WTC11 (cell line): ENCODE data around the gene ZNF423. TPM values are rescaled to one million over a fixed set of nuclear protein-coding genes. Genes with fewer than 3 reads are reported as not detected.

Experiments
- ATAC-seq: fragments of 200-7000 bp; cut with Tn5 transposase; 2 replicates; pipeline ENCODE4 v1.10.0; 2021; ENCODE audit warnings: mild to moderate bottlenecking, moderate library complexity
- CTCF ChIA-PET: fragments of 300-600 bp; sonication (Branson Sonifier 250); formaldehyde crosslinking; loops from one replicate; lab custom pipeline; 2021; ENCODE audit warnings: antibody characterized with exemption; lab: Charles Lee
- POLR2A ChIA-PET: fragments of 350-600 bp; sonication (Branson Sonifier 250); formaldehyde crosslinking; loops from one replicate; lab custom pipeline; 2021; ENCODE audit warnings: antibody characterized with exemption; lab: Charles Lee
- DNase-seq: peaks from one replicate; pipeline ENCODE4 v3.0.0; 2021; ENCODE audit warnings: low spot score
- H3K27ac Mint-ChIP-seq: 2 replicates; pipeline ENCODE4 v1.8.0; 2021; ENCODE audit warnings: mixed read lengths
- H3K27me3 Mint-ChIP-seq: 2 replicates; pipeline ENCODE4 v1.8.0; 2021; ENCODE audit warnings: low read depth, mild to moderate bottlenecking, moderate library complexity, mixed read lengths
- H3K36me3 Mint-ChIP-seq: 2 replicates; pipeline ENCODE4 v1.8.0; 2021; ENCODE audit warnings: mixed read lengths
- H3K4me1 Mint-ChIP-seq: 2 replicates; pipeline ENCODE4 v1.8.0; 2022; ENCODE audit warnings: mixed read lengths
- H3K4me3 Mint-ChIP-seq: 2 replicates; pipeline ENCODE4 v1.8.0; 2021; ENCODE audit warnings: mild to moderate bottlenecking, moderate library complexity, mixed read lengths
- H3K9me3 Mint-ChIP-seq: 2 replicates; pipeline ENCODE4 v1.8.0; 2021; ENCODE audit warnings: mixed read lengths
- ATF2 ChIP-seq: sonication (generic); formaldehyde crosslinking; IDR thresholded peaks from 2 replicates; pipeline ENCODE4 v1.8.1; 2022; ENCODE audit warnings: low read depth, missing genetic modification reagents, borderline replicate concordance
- ATF6 ChIP-seq: sonication (generic); formaldehyde crosslinking; IDR thresholded peaks from 2 replicates; pipeline ENCODE4 v1.8.1; 2023; ENCODE audit warnings: mild to moderate bottlenecking, missing genetic modification reagents
- CTCF ChIP-seq: fragments of 200-600 bp; IDR thresholded peaks from 2 replicates; pipeline ENCODE4 v1.8.0; 2022; ENCODE audit warnings: antibody characterized with exemption
- EMX1 ChIP-seq: fragments of 250-450 bp; sonication (Bioruptor Pico); IDR thresholded peaks from 2 replicates; pipeline ENCODE4 v1.8.0; 2021; ENCODE audit warnings: mild to moderate bottlenecking
- ETV6 ChIP-seq: sonication (generic); formaldehyde crosslinking; IDR thresholded peaks from 2 replicates; pipeline ENCODE4 v1.8.1; 2022; ENCODE audit warnings: mild to moderate bottlenecking, missing genetic modification reagents
- FOXP1 ChIP-seq: sonication (generic); formaldehyde crosslinking; IDR thresholded peaks from 2 replicates; pipeline ENCODE4 v1.8.0; 2022; ENCODE audit warnings: missing genetic modification reagents, mild to moderate bottlenecking, moderate library complexity, borderline replicate concordance
- NFATC4 ChIP-seq: fragments of 250-450 bp; sonication (Bioruptor Pico); IDR thresholded peaks from 2 replicates; pipeline ENCODE4 v1.9.0; 2021; ENCODE audit warnings: mild to moderate bottlenecking
- NR3C1 ChIP-seq: sonication (generic); formaldehyde crosslinking; conservative IDR thresholded peaks from 2 replicates; pipeline ENCODE4 v1.8.1; 2023; ENCODE audit warnings: low read depth, mild to moderate bottlenecking, missing genetic modification reagents
- PRDM15 ChIP-seq: sonication (generic); formaldehyde crosslinking; IDR thresholded peaks from 2 replicates; pipeline ENCODE4 v1.8.0; 2022; ENCODE audit warnings: missing genetic modification reagents
- TCF7 ChIP-seq: sonication (generic); formaldehyde crosslinking; IDR thresholded peaks from 2 replicates; pipeline ENCODE4 v1.8.0; 2022; ENCODE audit warnings: mild to moderate bottlenecking, low read depth, missing genetic modification reagents, moderate library complexity
- USF1 ChIP-seq: sonication (generic); formaldehyde crosslinking; IDR thresholded peaks from 2 replicates; pipeline ENCODE4 v1.8.0; 2022; ENCODE audit warnings: mild to moderate bottlenecking, missing genetic modification reagents
- ZMAT4 ChIP-seq: fragments of 250-450 bp; sonication (Bioruptor Pico); IDR thresholded peaks from 2 replicates; pipeline ENCODE4 v1.9.0; 2021; ENCODE audit warnings: mild to moderate bottlenecking
- ZNF121 ChIP-seq: sonication (generic); formaldehyde crosslinking; IDR thresholded peaks from 2 replicates; pipeline ENCODE4 v1.8.0; 2023; ENCODE audit warnings: missing genetic modification reagents
- ZNF219 ChIP-seq: sonication (generic); formaldehyde crosslinking; IDR thresholded peaks from 2 replicates; pipeline ENCODE4 v1.8.0; 2023; ENCODE audit warnings: missing genetic modification reagents, mild to moderate bottlenecking, borderline replicate concordance
- ZNF317 ChIP-seq: sonication (generic); formaldehyde crosslinking; IDR thresholded peaks from 2 replicates; pipeline ENCODE4 v1.8.1; 2023; ENCODE audit warnings: low read depth, mild to moderate bottlenecking, moderate library complexity, missing genetic modification reagents, borderline replicate concordance
- ZNF423 ChIP-seq: fragments of 250-450 bp; sonication (Bioruptor Pico); IDR thresholded peaks from 2 replicates; pipeline ENCODE4 v2.1.2; 2022; ENCODE audit warnings: mild to moderate bottlenecking, moderate library complexity
- ZNF671 ChIP-seq: fragments of 250-450 bp; sonication (Bioruptor Pico); IDR thresholded peaks from 2 replicates; pipeline ENCODE4 v1.8.0; 2021; ENCODE audit warnings: mild to moderate bottlenecking
- total RNA-seq: library from RNA; stranded (reverse); gene quantifications from 3 replicates; pipeline ENCODE4 v1.2.3, GENCODE V29; 2021

The ZNF423 gene
- total RNA-seq, 1 experiment from 2014 or later: 38.8 TPM

GRCh38 chr16:49832177-49832576, 23.7 kb downstream of the ZNF423 start:
- H3K4me3 Mint-ChIP-seq: no peak overlapping the region
- DNase-seq: no peak
- no peak for ATAC-seq
- no peak overlapping the region for H3K27ac Mint-ChIP-seq
- TF ChIP-seq ZMAT4 (no peak), ATF2 (CRISPR knock-in tag) (no peak), EMX1 (CRISPR knock-in tag) (no peak), CTCF (no peak), NFATC4 (CRISPR knock-in tag) (no peak), FOXP1 (CRISPR knock-in tag) (no peak), ZNF423 (CRISPR knock-in tag) (no peak), ZNF219 (CRISPR knock-in tag) (no peak), NR3C1 (no peak), ZNF317 (no peak), ATF6 (CRISPR knock-in tag) (no peak), TCF7 (CRISPR knock-in tag) (no peak), USF1 (CRISPR knock-in tag) (no peak), PRDM15 (CRISPR knock-in tag) (no peak), ZNF671 (CRISPR knock-in tag) (no peak), ETV6 (CRISPR knock-in tag) (no peak), ZNF121 (CRISPR knock-in tag) (no peak)
- TF ChIP-seq, all 79 proteins: peak for 0
- H3K36me3 Mint-ChIP-seq: 0 out of 2 replicates have a peak, but pooled peaks cover 8% of the 10 kb centered on the region
- H3K27me3 Mint-ChIP-seq: no peaks in the 10 kb centered on the region; the same call in 1 of the 2 replicates
- ChIA-PET CTCF (interaction anchor here (1.1 to 1.9 kb wide), 4 partner anchors 44 to 112 kb away, joined by 3 to 7 read pairs (median 5); no protein-coding TSS in a partner anchor), POLR2A (no interaction called here)
- H3K4me1 Mint-ChIP-seq: peaks cover 71% of the 10 kb centered on the region
- no peaks in the 10 kb centered on the region for H3K9me3 Mint-ChIP-seq
